Spleen (tissue), 7 donors: ENCODE data around the gene MRPS5.

Experiments used
- CTCF ChIP-seq, 11 experiments: fragments of 200-600 bp in 7 of 11; fragments of 450-650 bp in 4 of 11; sonication (generic) in 4 of 11; IDR thresholded peaks in 8 of 11; conservative IDR thresholded peaks in 3 of 11; 1 replicate in 7 of 11; 2 replicates in 4 of 11; pipeline versions ENCODE4 v1.4.0 to v1.8.0; 2016 to 2021; ENCODE audit warnings: antibody characterized with exemption in 11 of 11, inconsistent platforms in 4 of 11, mild to moderate bottlenecking in 1 of 11
- POLR2A ChIP-seq, 3 donors: fragments of 450-650 bp; IDR thresholded peaks; one replicate each; pipeline ENCODE4 v1.5.1; 2017; ENCODE audit warnings: antibody characterized with exemption in 3 of 3, mild to moderate bottlenecking in 1 of 3
- POLR2AphosphoS5 ChIP-seq, 3 donors: sonication (generic); formaldehyde crosslinking; IDR thresholded peaks; one replicate each; pipeline ENCODE4 v1.5.1; 2017; ENCODE audit warnings: antibody characterized with exemption in 3 of 3
- donor health status: DM: no; HTN: no; CAD: no; lungs with moderate emphysema.
- donor health status: DM: no; HTN: no; CAD: no.
- donor health status: DM: no; HTN: no; CAD: no.

GRCh38 chr2:95086017-95086416, 35.6 kb downstream of the MRPS5 start:
- TF ChIP-seq CTCF (IDR thresholded peaks at IDR 0.05 in 8 of 11, conservative IDR thresholded peaks at IDR 0.05 in 3 of 11) (no peak), POLR2AphosphoS5 (IDR thresholded peaks at IDR 0.05) (no peak), POLR2A (IDR thresholded peaks at IDR 0.05) (no peak)
